T-helper 1 cell treated with Interleukin-12 subunit alpha and Interleukin-12 subunit beta and Interleukin-4 antibody, amounts not matched to agents 30 μg/mL and 1 μg/mL, for 36 hours (primary cell): ENCODE data around the gene ADAMTS16.

Experiments used
- H3K27ac Mint-ChIP-seq: one replicate; pipeline ENCODE4 v1.8.0; 2021; ENCODE audit warnings: mild to moderate bottlenecking, mixed read lengths
- H3K27me3 Mint-ChIP-seq: one replicate; pipeline ENCODE4 v1.8.0; 2021; ENCODE audit warnings: low read depth, mixed read lengths
- H3K36me3 Mint-ChIP-seq: one replicate; pipeline ENCODE4 v1.8.0; 2021; ENCODE audit warnings: low read depth, mixed read lengths
- H3K4me1 Mint-ChIP-seq: one replicate; pipeline ENCODE4 v1.8.0; 2021; ENCODE audit warnings: low read depth, mixed read lengths
- H3K4me3 Mint-ChIP-seq: one replicate; pipeline ENCODE4 v1.8.0; 2021; ENCODE audit warnings: mild to moderate bottlenecking, moderate library complexity, mixed read lengths
- H3K9me3 Mint-ChIP-seq: one replicate; pipeline ENCODE4 v1.8.0; 2021; ENCODE audit warnings: mixed read lengths

Gene ADAMTS16

DNA sequence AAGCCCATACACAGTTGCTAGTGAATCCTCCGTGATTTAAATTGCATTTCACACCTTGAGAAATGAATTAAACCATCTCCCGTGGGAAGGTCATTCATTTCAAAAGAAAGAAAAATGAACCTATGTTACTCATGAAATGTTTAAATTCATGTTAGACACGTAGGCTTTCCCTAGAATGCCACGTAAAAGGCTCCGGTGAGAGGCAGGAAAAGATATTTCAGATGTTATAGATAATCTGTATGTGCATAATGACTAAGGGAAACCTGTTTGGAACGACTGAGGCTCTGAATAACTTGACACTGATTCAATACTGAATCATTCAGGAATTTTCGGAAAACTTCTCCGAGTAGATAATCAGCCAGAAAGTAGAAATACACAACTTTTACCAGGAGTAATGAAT is 148.1 kb downstream of the ADAMTS16 start:
- Mint-ChIP-seq H3K27ac (no peak overlapping the region), H3K9me3 (peaks cover 25% of the 10 kb centered on the region), H3K27me3 (no peaks in the 10 kb centered on the region), H3K36me3 (no peaks in the 10 kb centered on the region), H3K4me1 (no peaks in the 10 kb centered on the region), H3K4me3 (no peak overlapping the region)

GRCh38 chr5:5289537-5289936 is 149.4 kb downstream of the ADAMTS16 start:
- peaks cover 21% of the 10 kb centered on the region for H3K9me3 Mint-ChIP-seq
- no peaks in the 10 kb centered on the region for H3K4me1 Mint-ChIP-seq
- H3K27me3 Mint-ChIP-seq, result no peaks in the 10 kb centered on the region
- no peaks in the 10 kb centered on the region for H3K36me3 Mint-ChIP-seq
- no peak overlapping the region for H3K27ac Mint-ChIP-seq
- H3K4me3 Mint-ChIP-seq, result no peak overlapping the region

DNA sequence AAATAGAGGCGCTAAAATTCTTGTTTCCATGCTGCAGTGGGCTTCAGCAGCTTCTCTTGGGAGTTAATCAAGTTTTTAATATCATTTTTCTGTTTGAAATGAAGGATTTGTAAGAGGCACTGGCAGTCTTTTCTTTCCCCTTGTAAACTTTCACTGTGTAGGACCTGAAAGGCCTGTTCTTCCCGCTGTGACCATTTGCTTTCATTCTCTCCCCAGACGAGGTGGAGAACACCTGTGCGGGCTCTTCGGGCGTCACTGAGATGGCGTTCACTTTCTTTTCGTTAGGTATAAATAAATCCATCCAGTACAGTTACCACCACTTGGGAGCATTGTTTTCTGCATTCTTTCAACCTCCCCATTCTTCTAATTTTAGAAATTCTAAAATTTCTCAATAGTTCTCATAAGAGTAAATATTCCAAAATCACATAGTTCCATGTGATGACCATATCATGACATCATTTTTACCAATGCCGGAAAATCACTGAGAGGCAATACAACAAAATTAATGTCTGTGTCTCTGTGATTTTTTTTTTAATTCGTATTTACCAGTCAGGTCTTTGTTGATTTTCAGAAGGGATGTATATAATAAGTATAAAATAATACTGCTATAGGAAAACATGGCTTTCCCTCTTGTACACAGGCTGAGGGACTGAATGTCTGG is 150.7 kb downstream of the ADAMTS16 start:
- Mint-ChIP-seq H3K27ac (no peak overlapping the region), H3K36me3 (no peaks in the 10 kb centered on the region), H3K9me3 (peaks cover 17% of the 10 kb centered on the region), H3K4me3 (no peak overlapping the region), H3K27me3 (no peaks in the 10 kb centered on the region), H3K4me1 (no peaks in the 10 kb centered on the region)

DNA sequence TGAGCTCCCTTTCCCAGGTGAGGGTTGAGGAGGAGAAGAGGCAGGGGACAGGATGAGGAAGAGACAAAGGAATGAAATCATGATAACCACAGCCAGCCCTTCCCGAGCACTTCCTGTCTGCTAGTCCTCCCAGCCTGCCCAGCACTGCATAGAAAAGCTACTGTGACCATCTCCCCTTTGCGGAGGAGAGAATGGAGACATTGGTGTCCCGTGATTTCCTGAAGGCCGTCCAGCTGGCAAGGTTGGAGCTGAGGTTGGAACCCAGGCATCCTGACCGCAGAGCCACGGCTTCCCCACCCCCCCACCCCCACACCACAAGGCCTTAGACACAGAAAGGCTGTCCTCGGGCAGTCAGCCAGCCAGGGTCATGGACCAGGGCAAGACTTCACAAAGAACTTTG is 151.2 kb downstream of the ADAMTS16 start:
- peaks cover 15% of the 10 kb centered on the region for H3K9me3 Mint-ChIP-seq
- no peaks in the 10 kb centered on the region for H3K4me1 Mint-ChIP-seq
- no peak overlapping the region for H3K4me3 Mint-ChIP-seq
- no peaks in the 10 kb centered on the region for H3K36me3 Mint-ChIP-seq
- no peaks in the 10 kb centered on the region for H3K27me3 Mint-ChIP-seq
- H3K27ac Mint-ChIP-seq, result no peak overlapping the region

DNA sequence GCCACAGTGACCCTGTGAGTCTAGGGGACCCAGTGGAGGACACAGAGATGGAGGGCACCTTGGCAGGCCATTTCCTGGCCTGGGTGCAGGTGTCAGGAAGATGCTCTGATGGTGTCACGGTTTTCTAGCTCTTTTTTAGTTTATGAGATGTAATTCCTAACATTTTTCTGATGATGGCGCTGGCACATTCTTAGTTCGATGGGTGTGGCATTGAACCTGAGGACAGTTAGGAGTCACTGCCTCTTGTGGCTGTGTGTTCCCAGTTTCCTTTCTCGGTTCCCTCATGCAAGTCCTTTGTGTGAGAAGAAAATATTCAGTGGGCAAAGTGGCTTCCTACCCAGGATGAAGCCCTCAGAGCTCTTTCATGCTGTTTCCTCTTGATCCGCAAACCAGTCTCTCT is 152.9 kb downstream of the ADAMTS16 start:
- Mint-ChIP-seq H3K27me3 (no peaks in the 10 kb centered on the region), H3K4me1 (no peaks in the 10 kb centered on the region), H3K36me3 (no peaks in the 10 kb centered on the region), H3K9me3 (peaks cover 8% of the 10 kb centered on the region), H3K4me3 (no peak overlapping the region), H3K27ac (no peak overlapping the region)

DNA sequence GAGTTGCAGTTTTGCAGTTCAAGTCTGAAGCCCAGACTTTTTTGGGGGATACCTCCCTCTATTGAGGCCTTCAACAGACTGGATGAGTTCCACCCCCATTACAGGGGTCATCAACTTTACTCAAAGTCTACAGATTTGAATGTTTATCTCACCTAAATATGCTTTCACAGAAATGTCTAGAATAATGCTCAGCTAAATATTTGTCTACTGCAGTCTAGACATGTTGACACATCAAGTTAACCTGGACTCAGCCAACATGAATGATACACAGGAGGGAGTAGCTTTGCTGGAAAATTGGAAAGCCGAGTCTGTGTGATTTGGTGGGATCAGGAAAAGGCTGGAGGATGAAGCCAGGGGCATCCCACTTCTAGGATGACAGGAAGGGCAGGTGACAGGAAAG is 154.3 kb downstream of the ADAMTS16 start:
- no peaks in the 10 kb centered on the region for H3K36me3 Mint-ChIP-seq
- H3K4me1 Mint-ChIP-seq, result no peaks in the 10 kb centered on the region
- H3K27ac Mint-ChIP-seq, result no peak overlapping the region
- H3K27me3 Mint-ChIP-seq, result no peaks in the 10 kb centered on the region
- no peak overlapping the region for H3K4me3 Mint-ChIP-seq
- peaks cover 8% of the 10 kb centered on the region for H3K9me3 Mint-ChIP-seq

DNA sequence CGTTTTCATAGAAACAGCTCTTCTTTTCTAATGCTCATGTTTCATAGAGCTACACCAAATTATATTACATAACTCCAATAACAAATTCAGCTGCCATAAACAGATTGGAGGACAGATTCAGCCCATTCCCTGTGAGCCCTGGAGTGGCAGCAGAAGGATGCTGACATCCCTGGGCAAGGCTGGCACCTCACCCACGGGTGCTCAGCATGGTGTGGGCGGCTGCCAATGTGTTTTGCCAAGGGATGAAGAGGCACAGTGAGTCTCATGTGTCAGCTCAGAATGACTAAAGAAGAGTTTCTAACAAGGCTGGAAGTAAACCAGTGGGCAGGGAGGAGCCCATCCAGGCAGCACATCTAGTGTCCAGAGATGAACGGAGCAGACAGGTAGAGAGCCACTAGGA is 155.2 kb downstream of the ADAMTS16 start:
- Mint-ChIP-seq H3K9me3 (peaks cover 8% of the 10 kb centered on the region), H3K4me3 (no peak overlapping the region), H3K4me1 (no peaks in the 10 kb centered on the region), H3K36me3 (no peaks in the 10 kb centered on the region), H3K27me3 (no peaks in the 10 kb centered on the region), H3K27ac (no peak overlapping the region)

DNA sequence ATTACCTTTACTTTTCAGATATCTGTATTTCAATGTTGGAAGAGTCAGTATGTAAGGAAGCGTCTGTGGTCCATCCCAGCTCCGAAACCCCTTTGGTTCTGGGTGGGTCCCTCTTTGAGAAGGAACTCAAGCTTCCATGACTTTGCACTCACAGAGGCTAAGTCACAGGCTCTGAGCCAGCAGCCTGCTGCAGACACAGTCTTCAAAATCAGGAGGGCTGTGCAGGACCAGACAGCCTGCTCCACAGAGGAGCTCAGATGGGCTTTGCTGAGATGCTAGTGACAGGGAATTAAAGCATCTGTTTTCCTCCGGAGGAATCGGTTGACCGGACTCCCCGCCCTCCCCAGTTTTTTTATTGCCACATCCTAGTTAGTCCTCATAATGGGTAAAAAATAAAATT is 155.9 kb downstream of the ADAMTS16 start:
- Mint-ChIP-seq H3K27me3 (no peaks in the 10 kb centered on the region), H3K36me3 (no peaks in the 10 kb centered on the region), H3K9me3 (peaks cover 4% of the 10 kb centered on the region), H3K27ac (no peak overlapping the region), H3K4me3 (no peak overlapping the region), H3K4me1 (no peaks in the 10 kb centered on the region)

DNA sequence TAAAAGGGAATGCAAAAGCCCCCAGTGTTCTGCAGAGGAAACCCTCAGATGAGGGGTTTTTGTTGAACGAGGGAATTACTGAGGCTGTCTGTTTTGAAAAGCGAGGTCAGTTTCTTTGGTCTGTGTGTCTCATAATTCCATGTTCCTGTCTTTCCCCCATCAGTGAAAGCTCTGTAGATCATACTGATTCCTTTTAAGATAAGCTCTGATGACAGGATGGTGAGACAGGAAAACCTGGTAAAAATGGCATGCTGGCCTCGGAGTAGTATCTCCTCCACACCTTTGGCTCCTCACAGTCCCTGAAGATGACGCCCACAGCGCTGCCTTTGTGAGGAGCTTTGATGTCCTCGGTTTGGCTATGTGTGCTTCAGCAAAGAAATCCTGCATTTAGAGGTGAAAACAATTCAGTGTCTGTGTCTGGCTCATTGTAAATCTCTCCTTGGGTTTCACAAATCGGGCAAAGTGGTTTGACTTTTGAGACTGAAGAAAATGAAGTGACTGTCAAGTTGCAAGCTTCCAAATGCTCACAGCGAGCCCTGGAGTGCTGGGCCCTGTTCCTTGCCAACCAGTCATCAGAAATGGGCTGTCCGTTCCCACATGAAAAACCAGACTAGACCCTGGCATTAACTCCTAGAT is 157.4 kb downstream of the ADAMTS16 start:
- Mint-ChIP-seq H3K4me3 (no peak overlapping the region), H3K36me3 (no peaks in the 10 kb centered on the region), H3K4me1 (no peaks in the 10 kb centered on the region), H3K27me3 (no peaks in the 10 kb centered on the region), H3K9me3 (peaks cover 15% of the 10 kb centered on the region), H3K27ac (no peak overlapping the region)

DNA sequence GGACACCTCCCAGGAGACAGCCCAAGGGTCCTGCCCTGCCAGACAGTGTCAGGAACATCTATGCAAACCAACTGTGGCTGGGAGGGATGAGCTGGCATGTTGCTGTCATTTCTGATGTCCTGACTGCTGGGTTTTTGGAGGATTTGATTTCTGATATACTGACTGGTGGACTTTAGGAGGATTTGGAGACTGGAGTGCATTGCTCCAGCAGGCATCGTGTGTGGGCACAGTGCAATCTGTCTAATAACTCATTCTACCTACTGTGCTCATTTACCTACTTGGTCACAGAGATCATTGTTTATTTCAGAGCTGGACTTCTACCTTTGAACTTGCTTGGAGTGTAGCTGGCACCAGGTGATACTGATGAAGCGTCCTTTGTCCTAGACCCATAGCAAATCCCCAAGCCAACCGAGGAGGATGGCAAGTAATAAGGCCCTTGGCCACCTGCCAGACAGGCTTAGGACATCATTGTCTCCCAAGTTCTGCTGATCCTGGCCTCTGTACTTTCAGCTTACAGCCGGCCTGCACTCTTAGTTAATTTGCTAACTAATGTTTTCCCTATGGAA is 158.0 kb downstream of the ADAMTS16 start:
- Mint-ChIP-seq H3K27ac (no peak overlapping the region), H3K36me3 (no peaks in the 10 kb centered on the region), H3K27me3 (no peaks in the 10 kb centered on the region), H3K4me1 (no peaks in the 10 kb centered on the region), H3K9me3 (peaks cover 15% of the 10 kb centered on the region), H3K4me3 (no peak overlapping the region)

DNA sequence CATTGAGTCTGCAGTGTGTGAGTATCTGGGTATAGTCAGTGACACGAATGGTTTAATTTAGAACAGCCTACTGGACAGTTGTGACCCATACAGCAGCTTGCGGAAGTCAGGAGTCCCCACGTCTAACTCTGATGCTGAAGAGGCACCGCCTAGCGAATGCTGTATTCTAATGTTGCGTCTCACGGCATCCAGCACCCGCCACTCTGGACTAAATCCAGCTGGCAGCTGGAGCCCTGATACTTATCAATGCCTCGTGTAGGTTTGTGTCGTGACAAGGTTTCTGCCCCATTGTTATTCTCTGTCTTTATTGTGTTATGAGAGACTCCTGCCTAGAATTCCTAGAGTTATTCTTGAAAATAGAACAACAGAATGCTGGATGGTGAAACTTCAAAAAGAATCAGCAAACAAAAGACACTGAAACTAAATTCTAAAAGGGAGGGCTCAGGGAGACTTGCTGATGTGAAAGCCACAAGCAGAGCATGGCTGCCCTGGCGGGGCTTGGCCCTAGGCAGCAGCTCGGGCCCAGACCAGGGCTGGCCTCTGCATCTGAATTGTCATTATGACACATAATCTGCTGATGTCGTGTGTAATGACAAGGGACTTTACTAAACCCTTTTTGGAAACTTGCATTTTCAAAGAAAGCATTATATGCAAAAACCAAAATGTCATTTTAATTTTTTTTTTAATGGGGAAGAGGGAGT is 158.9 kb downstream of the ADAMTS16 start:
- peaks cover 15% of the 10 kb centered on the region for H3K9me3 Mint-ChIP-seq
- H3K27ac Mint-ChIP-seq, result no peak overlapping the region
- H3K27me3 Mint-ChIP-seq, result no peaks in the 10 kb centered on the region
- no peaks in the 10 kb centered on the region for H3K4me1 Mint-ChIP-seq
- no peaks in the 10 kb centered on the region for H3K36me3 Mint-ChIP-seq
- H3K4me3 Mint-ChIP-seq, result no peak overlapping the region

GRCh38 chr5:5301176-5301575 is 161.0 kb downstream of the ADAMTS16 start:
- H3K27me3 Mint-ChIP-seq, result no peaks in the 10 kb centered on the region
- H3K27ac Mint-ChIP-seq, result no peak overlapping the region

DNA sequence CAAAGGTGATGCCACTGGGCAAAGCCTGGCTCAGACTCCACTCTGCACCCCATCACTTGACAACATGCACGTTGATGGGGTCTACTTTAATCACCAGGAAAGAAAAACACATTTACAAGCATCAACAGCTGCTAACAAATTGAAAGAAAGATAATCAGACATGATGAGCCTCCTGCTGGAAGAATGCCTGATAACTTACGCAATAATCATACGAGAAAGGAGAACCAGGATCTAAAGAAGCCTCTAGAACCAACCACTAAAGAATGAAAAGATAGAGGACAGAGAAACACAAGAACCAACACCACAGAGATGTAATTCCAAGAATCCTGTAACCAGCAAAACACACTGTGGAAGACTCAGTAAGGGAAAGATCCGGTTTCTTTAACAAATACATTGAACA is 162.1 kb downstream of the ADAMTS16 start:
- Mint-ChIP-seq H3K36me3 (no peaks in the 10 kb centered on the region), H3K4me3 (no peak overlapping the region), H3K9me3 (peaks cover 12% of the 10 kb centered on the region), H3K4me1 (no peaks in the 10 kb centered on the region), H3K27me3 (no peaks in the 10 kb centered on the region), H3K27ac (no peak overlapping the region)

More at GRCh38 chr5:5301176-5301575, 161.0 kb downstream of the ADAMTS16 start:
- H3K4me1 Mint-ChIP-seq, result no peaks in the 10 kb centered on the region
- H3K4me3 Mint-ChIP-seq, result no peak overlapping the region
- H3K36me3 Mint-ChIP-seq, result no peaks in the 10 kb centered on the region
- H3K9me3 Mint-ChIP-seq, result peaks cover 12% of the 10 kb centered on the region

DNA sequence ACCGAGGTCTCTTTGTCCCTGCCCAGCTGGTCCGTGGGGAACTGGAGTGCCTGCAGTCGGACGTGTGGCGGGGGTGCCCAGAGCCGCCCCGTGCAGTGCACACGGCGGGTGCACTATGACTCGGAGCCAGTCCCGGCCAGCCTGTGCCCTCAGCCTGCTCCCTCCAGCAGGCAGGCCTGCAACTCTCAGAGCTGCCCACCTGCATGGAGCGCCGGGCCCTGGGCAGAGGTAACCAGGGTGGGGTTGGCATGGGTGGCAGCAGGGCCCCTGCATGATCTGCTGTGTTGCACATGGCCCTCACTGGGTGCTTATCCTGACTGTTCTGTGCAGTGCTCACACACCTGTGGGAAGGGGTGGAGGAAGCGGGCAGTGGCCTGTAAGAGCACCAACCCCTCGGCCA is 163.1 kb downstream of the ADAMTS16 start:
- no peaks in the 10 kb centered on the region for H3K36me3 Mint-ChIP-seq

More for the DNA sequence above, 163.1 kb downstream of the ADAMTS16 start:
- Mint-ChIP-seq H3K4me1 (no peaks in the 10 kb centered on the region), H3K27ac (no peak overlapping the region), H3K4me3 (no peak overlapping the region), H3K27me3 (no peaks in the 10 kb centered on the region), H3K9me3 (peaks cover 12% of the 10 kb centered on the region)
